ENCODE data around the gene S100A11.

DNA sequence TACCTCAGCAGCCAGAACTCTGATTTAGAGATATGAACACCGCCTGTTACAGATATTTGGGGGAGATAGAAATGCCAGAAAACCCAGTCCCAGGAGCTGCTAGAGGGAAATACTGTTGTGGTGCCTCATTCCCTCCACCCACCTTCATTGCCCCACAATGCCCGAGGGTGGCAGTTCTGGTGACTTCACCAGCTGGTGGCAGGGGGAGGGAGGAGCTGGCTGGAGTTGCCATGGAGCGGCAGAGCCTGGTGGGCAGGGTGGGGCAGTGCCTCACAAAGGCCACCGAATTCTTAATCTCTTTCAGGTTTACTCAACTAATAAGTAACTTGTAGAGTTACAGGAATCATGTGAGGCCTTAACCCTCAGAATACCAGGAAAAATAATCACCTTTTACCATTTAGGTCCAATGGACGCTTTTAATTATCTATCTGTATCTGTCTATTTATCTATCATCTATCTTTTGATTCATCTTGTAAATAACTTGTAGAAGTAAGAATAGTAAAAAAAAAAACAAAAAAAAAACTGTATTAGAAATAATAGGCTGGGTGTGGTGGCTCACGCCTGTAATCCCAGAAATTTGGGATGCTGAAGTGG lies 11.7 kb upstream of the S100A11 start:
- TF ChIP-seq, protein P1, sequence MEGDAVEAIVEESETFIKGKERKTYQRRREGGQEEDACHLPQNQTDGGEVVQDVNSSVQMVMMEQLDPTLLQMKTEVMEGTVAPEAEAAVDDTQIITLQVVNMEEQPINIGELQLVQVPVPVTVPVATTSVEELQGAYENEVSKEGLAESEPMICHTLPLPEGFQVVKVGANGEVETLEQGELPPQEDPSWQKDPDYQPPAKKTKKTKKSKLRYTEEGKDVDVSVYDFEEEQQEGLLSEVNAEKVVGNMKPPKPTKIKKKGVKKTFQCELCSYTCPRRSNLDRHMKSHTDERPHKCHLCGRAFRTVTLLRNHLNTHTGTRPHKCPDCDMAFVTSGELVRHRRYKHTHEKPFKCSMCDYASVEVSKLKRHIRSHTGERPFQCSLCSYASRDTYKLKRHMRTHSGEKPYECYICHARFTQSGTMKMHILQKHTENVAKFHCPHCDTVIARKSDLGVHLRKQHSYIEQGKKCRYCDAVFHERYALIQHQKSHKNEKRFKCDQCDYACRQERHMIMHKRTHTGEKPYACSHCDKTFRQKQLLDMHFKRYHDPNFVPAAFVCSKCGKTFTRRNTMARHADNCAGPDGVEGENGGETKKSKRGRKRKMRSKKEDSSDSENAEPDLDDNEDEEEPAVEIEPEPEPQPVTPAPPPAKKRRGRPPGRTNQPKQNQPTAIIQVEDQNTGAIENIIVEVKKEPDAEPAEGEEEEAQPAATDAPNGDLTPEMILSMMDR (IDR thresholded peaks at IDR 0.05; ENCODE audit: insufficient read depth, low read length, poor library complexity, severe bottlenecking) = no peak
- no peak for TF ChIP-seq EZH2phosphoT487 (conservative IDR thresholded peaks at IDR 0.05; ENCODE audit: low read length)

Measured in SU-DHL-6 (cell line).